GM21526 (cell line): Measurements from ENCODE around the gene KCND2.

Experiments
- ATAC-seq: cut with Tn5 transposase; IDR thresholded peaks from one replicate; pipeline ENCODE4 v1.9.1; 2021; ENCODE audit warnings: moderate library complexity; ENCODE audit not compliant: unreplicated experiment, low FRiP score

Gene KCND2

GRCh38 chr7:120792091-120792860, 519.3 kb downstream of the KCND2 start:
- ATAC-seq, result peak; percentile 97

DNA sequence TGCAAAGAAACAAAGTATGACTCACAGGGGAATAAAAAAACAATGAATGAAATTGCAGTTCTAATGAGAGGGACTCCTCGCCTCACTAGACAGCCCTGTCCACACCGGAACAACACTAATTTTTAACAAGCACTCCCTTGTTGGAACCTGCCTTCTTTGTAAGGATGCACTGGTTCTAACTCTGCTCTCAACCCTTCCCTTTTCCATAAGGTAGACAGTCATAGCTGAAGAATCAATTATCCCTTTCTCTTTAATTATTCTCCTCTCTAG, 519.8 kb downstream of the KCND2 start:
- no peak for ATAC-seq

DNA sequence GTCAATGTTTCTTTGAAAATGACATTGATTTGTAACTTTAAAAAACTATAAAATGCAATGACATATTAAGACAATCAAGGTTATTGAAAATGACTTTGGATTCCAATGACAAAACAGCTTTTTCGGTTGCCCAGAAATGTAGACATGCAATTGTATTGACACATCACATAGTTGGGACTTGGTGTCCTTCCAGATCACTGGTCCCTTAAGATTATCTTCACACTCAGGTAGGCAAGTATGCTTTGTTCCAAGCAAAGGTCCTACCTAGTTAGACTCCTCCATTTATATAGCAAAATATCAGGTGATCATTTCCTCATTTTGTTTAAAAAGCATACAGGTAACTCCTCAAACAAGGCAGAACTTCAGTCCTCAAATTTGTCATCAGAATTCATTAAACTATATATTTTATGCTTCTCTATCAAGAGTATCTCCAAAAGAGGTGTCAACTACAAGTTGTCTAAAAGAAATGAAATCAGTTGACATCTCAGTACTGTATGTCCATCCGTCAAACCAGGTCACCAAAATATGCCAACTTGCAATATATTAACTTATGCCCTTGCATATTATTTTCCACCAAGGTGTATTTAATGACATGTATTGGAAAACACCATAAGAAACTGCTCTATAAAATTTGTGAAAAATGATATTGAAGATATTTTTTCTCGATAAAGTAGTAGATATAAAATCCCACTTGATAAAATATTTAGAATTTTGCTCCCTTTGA, 520.4 kb downstream of the KCND2 start:
- ATAC-seq, result no peak

- no peak for ATAC-seq
Measured at GRCh38 chr7:120794106-120794729, 521.2 kb downstream of the KCND2 start.

GRCh38 chr7:120797026-120797645, 524.2 kb downstream of the KCND2 start:
- ATAC-seq, result no peak

GRCh38 chr7:120799147-120799546, 526.2 kb downstream of the KCND2 start:
- no peak for ATAC-seq
